B cell (primary cell): ENCODE data around the gene CSTA. TPM values are rescaled to one million over a fixed set of nuclear protein-coding genes. Genes with fewer than 3 reads are reported as not detected.

Experiments used
- ATAC-seq: fragments of 200-7000 bp; cut with Tn5 transposase; one replicate; pipeline ENCODE4 v1.10.0; 2021; ENCODE audit warnings: low read depth, mild to moderate bottlenecking, moderate number of reproducible peaks, moderate library complexity
- CTCF ChIA-PET: fragments of 350-600 bp; sonication (Branson Sonifier 250); formaldehyde crosslinking; loops from one replicate; lab custom pipeline; 2021; ENCODE audit warnings: antibody characterized with exemption, inconsistent platforms; lab: Charles Lee
- POLR2A ChIA-PET: fragments of 350-600 bp; sonication (Branson Sonifier 250); formaldehyde crosslinking; loops from one replicate; lab custom pipeline; 2021; ENCODE audit warnings: antibody characterized with exemption; lab: Charles Lee
- DNase-seq: peaks from one replicate; pipeline ENCODE4 v3.0.0; 2013
- H2AFZ ChIP-seq: 2 replicates; pipeline ENCODE4 v1.6.1; 2012; ENCODE audit warnings: mild to moderate bottlenecking, low read depth, low read length; ENCODE audit not compliant: insufficient read depth, poor library complexity, severe bottlenecking
- H3K27ac ChIP-seq, 2 donors: 1 replicate in 1 of 2; 2 replicates in 1 of 2; pipeline ENCODE4 v1.5.1; 2012 to 2013; ENCODE audit warnings: low read length in 2 of 2, mild to moderate bottlenecking in 2 of 2, moderate library complexity in 1 of 2
- H3K27me3 ChIP-seq, 4 experiments: fragments of 200-600 bp in 1 of 4; sonication (generic) in 1 of 4; replicated peaks in 1 of 4; 1 replicate in 2 of 4; 2 replicates in 2 of 4; pipeline versions ENCODE4 v1.6.1 to v1.7.0; 2013 to 2016; ENCODE audit warnings: low read length in 3 of 4, mild to moderate bottlenecking in 2 of 4, mixed read lengths in 1 of 4, moderate library complexity in 1 of 4; ENCODE audit not compliant: insufficient read depth in 4 of 4, control insufficient read depth in 3 of 4; ENCODE audit errors: control extremely low read depth in 1 of 4
- H3K36me3 ChIP-seq, 2 experiments: replicated peaks in 1 of 2; 1 replicate in 1 of 2; 2 replicates in 1 of 2; pipeline versions ENCODE4 v1.6.1 to v1.7.1; 2013; ENCODE audit warnings: low read length in 1 of 2; ENCODE audit not compliant: insufficient read depth in 2 of 2, control insufficient read depth in 1 of 2; ENCODE audit errors: control extremely low read depth in 1 of 2, extremely low read depth in 1 of 2
- H3K4me1 ChIP-seq, 2 donors: fragments of 200-600 bp in 1 of 2; sonication (generic) in 1 of 2; 1 replicate in 1 of 2; 2 replicates in 1 of 2; pipeline versions ENCODE4 v1.5.1 to v1.6.1; 2013 to 2017; ENCODE audit warnings: low read length in 2 of 2; ENCODE audit not compliant: control insufficient read depth in 2 of 2, insufficient read depth in 2 of 2
- H3K4me2 ChIP-seq: replicated peaks from 2 replicates; pipeline ENCODE3; 2012; ENCODE audit warnings: mild to moderate bottlenecking, low read depth, low read length; ENCODE audit not compliant: poor library complexity, severe bottlenecking
- H3K4me3 ChIP-seq, 5 experiments: fragments of 200-600 bp in 1 of 5; sonication (generic) in 1 of 5; 1 replicate in 3 of 5; 2 replicates in 2 of 5; pipeline versions ENCODE4 v1.5.1 to v1.7.0; 2011 to 2016; ENCODE audit warnings: low read length in 4 of 5, mild to moderate bottlenecking in 4 of 5, low read depth in 2 of 5, control low read depth in 1 of 5, moderate library complexity in 1 of 5; ENCODE audit not compliant: insufficient read depth in 1 of 5; ENCODE audit errors: control extremely low read depth in 1 of 5, extremely low read depth in 1 of 5
- H3K79me2 ChIP-seq: fragments of 200-600 bp; sonication (generic); one replicate; pipeline ENCODE4 v1.6.0; 2016; ENCODE audit warnings: low read length; ENCODE audit not compliant: control insufficient read depth, insufficient read depth
- H3K9ac ChIP-seq: fragments of 200-600 bp; sonication (generic); 2 replicates; pipeline ENCODE4 v1.6.1; 2017; ENCODE audit warnings: mild to moderate bottlenecking, low read length, moderate library complexity
- H3K9me3 ChIP-seq, 3 donors: one replicate each; pipeline versions ENCODE4 v1.6.1 to v1.7.1; 2013; ENCODE audit warnings: low read length in 2 of 3; ENCODE audit not compliant: control insufficient read depth in 2 of 3, insufficient read depth in 1 of 3; ENCODE audit errors: control extremely low read depth in 1 of 3
- H4K20me1 ChIP-seq: 2 replicates; pipeline ENCODE4 v1.6.0; 2012; ENCODE audit warnings: mild to moderate bottlenecking, low read length; ENCODE audit not compliant: insufficient read depth, control insufficient read depth, poor library complexity, severe bottlenecking
- H3K27ac Mint-ChIP-seq: one replicate; pipeline ENCODE4 v1.8.0; 2021; ENCODE audit warnings: mixed read lengths
- H3K27me3 Mint-ChIP-seq: one replicate; pipeline ENCODE4 v1.8.0; 2021; ENCODE audit warnings: mixed read lengths
- H3K4me1 Mint-ChIP-seq: one replicate; pipeline ENCODE4 v1.8.0; 2021; ENCODE audit warnings: mixed read lengths
- H3K4me3 Mint-ChIP-seq: one replicate; pipeline ENCODE4 v1.8.0; 2021; ENCODE audit warnings: mixed read lengths
- H3K9me3 Mint-ChIP-seq: one replicate; pipeline ENCODE4 v1.8.0; 2022; ENCODE audit warnings: mixed read lengths; ENCODE audit not compliant: insufficient read depth
- CTCF ChIP-seq: fragments of 200-600 bp; IDR thresholded peaks from one replicate; pipeline ENCODE4 v1.8.0; 2022; ENCODE audit warnings: antibody characterized with exemption, mild to moderate bottlenecking
- EZH2 ChIP-seq: IDR thresholded peaks from 2 replicates; pipeline ENCODE4 v1.6.1; 2012; ENCODE audit warnings: borderline replicate concordance, low read depth, mild to moderate bottlenecking, moderate library complexity, low read length; ENCODE audit not compliant: insufficient read depth, poor library complexity, severe bottlenecking
- WGBS: methylation state at CpG from one replicate; pipeline ENCODE4 v1.1.5; 2013; ENCODE audit warnings: missing lambda C conversion rate; ENCODE audit not compliant: insufficient coverage; 5-methylcytosine and 5-hydroxymethylcytosine counted together
- intact Hi-C: fragments of 100-400 bp; cut with micrococcal nuclease; formaldehyde crosslinking; loops from one replicate; pipeline ENCODE4 v1.10.0; 2022
- polyA plus RNA-seq: library from polyadenylated mRNA; depleted of rRNA; stranded (reverse); fragments of >200 nt; gene quantifications from 2 replicates; pipeline ENCODE4 v1.2.3, GENCODE V29; 2012
- total RNA-seq, 2 donors: library from RNA; stranded (reverse); fragments of 120-200 nt in 1 of 2; gene quantifications; 1 replicate in 1 of 2; 2 replicates in 1 of 2; pipeline versions ENCODE4 v1.2.3 to v1.2.4, GENCODE V29; 2013 to 2022

Gene CSTA
- total and polyA plus RNA-seq, 2 donors (not counting 1 experiment from before 2014, with no cell fraction given) = 1.3 TPM; not detected in 1

GRCh38 chr3:122298239-122298638 is 26.8 kb upstream of the CSTA start:
- Mint-ChIP-seq H3K4me1 (peaks cover 9% of the 10 kb centered on the region), H3K27me3 (no peaks in the 10 kb centered on the region), H3K9me3 (no peaks in the 10 kb centered on the region), H3K4me3 (no peak overlapping the region), H3K27ac (no peak overlapping the region)
- CTCF ChIA-PET = no interaction called here
- WGBS = no CpG with 5 or more reads among the region's 2 CpGs
- Histone ChIP-seq H4K20me1 (no peaks in the 10 kb centered on the region), H3K4me3 (no peak overlapping the region), H3K9ac (no peak overlapping the region), H3K4me1 (peaks cover 13 to 14% of the 10 kb centered on the region in 2 donors), H2AFZ (peak overlapping the region; percentile 17), H3K27me3 (no peaks in the 10 kb centered on the region), H3K36me3 (no peaks in the 10 kb centered on the region), H3K27ac (no peak overlapping the region), H3K9me3 (peaks cover 0 to 11% (median 7%) of the 10 kb centered on the region in 3 donors), H3K4me2 (no peak overlapping the region), H3K79me2 (no peaks in the 10 kb centered on the region)
- DNase-seq = no peak
- POLR2A ChIA-PET = no interaction called here
- intact Hi-C loops = loop anchor here (5.0 kb wide), 1 partner anchor 196 kb away; no protein-coding TSS in a partner anchor
- ATAC-seq = no peak
- no peak for TF ChIP-seq CTCF
- no peak for TF ChIP-seq EZH2

- ChIA-PET POLR2A (no interaction called here), CTCF (interaction anchor here (1.3 to 1.4 kb wide), 3 partner anchors 40 to 752 kb away, joined by 3 to 6 read pairs (median 4); no protein-coding TSS in a partner anchor)
- ATAC-seq (no peak), DNase-seq (no peak)
- peaks cover 9% of the 10 kb centered on the region for H3K4me1 Mint-ChIP-seq
- H3K4me3 Mint-ChIP-seq = no peak overlapping the region
- Histone ChIP-seq H3K27ac (no peak overlapping the region), H3K9me3 (peaks cover 0 to 11% (median 7%) of the 10 kb centered on the region in 3 donors), H3K4me3 (no peak overlapping the region), H3K4me2 (no peak overlapping the region), H4K20me1 (no peaks in the 10 kb centered on the region), H3K4me1 (peaks cover 13 to 14% of the 10 kb centered on the region in 2 donors), H2AFZ (no peak overlapping the region), H3K36me3 (no peaks in the 10 kb centered on the region), H3K79me2 (no peaks in the 10 kb centered on the region), H3K9ac (no peak overlapping the region), H3K27me3 (no peaks in the 10 kb centered on the region)
- H3K27ac Mint-ChIP-seq = no peak overlapping the region
- H3K27me3 Mint-ChIP-seq = no peaks in the 10 kb centered on the region
- TF ChIP-seq CTCF (no peak), EZH2 (no peak)
- intact Hi-C loops = loop anchor here (5.0 kb wide), 1 partner anchor 197 kb away; no protein-coding TSS in a partner anchor
- no peaks in the 10 kb centered on the region for H3K9me3 Mint-ChIP-seq
Measured at GRCh38 chr3:122299215-122299614, 25.8 kb upstream of the CSTA start.
